ENCODE measurements around the gene P2RY8. TPM values are rescaled to one million over a fixed set of nuclear protein-coding genes. Genes with fewer than 3 reads are reported as not detected.

P2RY8 gene
- total RNA-seq, 4 donors from 2014 or later: 0.81 to 2.7 (median 1.8) TPM

DNA sequence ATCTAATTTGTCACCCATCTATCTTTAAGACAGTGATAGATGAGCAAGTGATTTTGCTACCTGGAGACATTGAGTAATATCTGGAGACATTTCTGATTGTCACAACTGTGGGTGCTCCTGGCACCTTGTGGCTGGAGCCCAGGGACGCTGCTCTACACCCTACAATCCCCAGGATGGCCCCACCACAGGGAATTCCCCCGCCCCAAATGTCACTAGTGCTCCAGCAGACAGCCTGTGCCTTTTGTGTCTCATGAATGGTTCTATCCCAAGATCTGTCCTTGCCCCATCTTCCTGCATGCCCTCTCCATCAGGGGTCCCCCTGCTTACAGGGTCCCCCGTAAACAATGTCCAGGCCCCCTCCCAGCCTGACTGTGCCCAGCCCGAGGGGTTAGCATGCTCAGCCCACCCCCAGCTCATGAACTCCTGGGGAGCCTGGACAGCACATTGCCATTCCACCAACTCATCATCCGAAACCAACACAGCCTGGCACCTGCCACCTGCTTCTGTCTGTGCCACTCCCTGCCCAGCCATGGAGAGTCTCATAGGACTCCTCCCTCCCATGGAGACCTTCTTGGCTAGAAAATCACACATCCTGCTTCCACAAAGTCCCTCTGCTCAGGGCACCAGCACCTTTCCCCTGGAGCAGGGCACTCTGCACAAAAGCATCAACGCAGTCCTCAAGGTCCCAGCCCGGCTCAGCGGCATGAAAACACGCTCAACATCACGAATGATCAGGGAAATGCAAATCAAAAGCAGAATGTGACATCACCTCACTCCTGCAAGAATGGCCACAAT, 5.7 kb downstream of the P2RY8 start:
- H3K27me3 ChIP-seq: peaks cover 23% of the 10 kb centered on the region
- no peak for ATAC-seq
- 57 to 65% methylated on average over 2 to 3 of the region's 10 CpGs for WGBS, 2 donors (ENCODE audit: low coverage in 1 of 2)

DNA sequence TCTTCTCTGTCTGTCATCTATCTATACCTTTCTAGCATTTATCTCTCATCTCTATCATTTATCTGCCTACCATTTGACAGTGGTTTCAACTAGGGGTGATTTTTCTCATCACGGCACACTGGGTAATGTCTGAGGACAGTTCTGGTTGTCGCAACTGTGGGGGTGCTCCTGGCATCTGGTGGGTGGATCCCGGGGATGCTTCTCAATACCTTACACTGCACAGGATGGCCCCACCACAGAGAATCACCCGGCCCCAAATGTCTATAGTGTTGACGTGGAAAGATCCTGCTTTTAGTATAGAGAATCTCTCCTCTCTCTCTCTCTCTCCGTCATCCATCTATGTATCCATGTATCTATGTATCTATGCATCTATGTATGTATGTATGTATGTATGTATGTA, 7.2 kb downstream of the P2RY8 start:
- Histone ChIP-seq H3K9me3 (no peaks in the 10 kb centered on the region), H3K4me3 (no peak overlapping the region), H3K4me1 (no peaks in the 10 kb centered on the region), H3K27me3 (peaks cover 17% of the 10 kb centered on the region), H3K36me3 (no peaks in the 10 kb centered on the region), H3K27ac (no peak overlapping the region)
- TF ChIP-seq POLR2AphosphoS5 (IDR thresholded peaks at IDR 0.05): no peak
- TF ChIP-seq EP300 (IDR thresholded peaks at IDR 0.05): no peak
- TF ChIP-seq POLR2A (IDR thresholded peaks at IDR 0.05): no peak
- TF ChIP-seq, protein P1, sequence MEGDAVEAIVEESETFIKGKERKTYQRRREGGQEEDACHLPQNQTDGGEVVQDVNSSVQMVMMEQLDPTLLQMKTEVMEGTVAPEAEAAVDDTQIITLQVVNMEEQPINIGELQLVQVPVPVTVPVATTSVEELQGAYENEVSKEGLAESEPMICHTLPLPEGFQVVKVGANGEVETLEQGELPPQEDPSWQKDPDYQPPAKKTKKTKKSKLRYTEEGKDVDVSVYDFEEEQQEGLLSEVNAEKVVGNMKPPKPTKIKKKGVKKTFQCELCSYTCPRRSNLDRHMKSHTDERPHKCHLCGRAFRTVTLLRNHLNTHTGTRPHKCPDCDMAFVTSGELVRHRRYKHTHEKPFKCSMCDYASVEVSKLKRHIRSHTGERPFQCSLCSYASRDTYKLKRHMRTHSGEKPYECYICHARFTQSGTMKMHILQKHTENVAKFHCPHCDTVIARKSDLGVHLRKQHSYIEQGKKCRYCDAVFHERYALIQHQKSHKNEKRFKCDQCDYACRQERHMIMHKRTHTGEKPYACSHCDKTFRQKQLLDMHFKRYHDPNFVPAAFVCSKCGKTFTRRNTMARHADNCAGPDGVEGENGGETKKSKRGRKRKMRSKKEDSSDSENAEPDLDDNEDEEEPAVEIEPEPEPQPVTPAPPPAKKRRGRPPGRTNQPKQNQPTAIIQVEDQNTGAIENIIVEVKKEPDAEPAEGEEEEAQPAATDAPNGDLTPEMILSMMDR (IDR thresholded peaks at IDR 0.05): no peak
- 68 to 76% methylated on average over 5 to 6 of the region's 6 CpGs for WGBS, 2 donors (ENCODE audit: low coverage in 1 of 2)
- ATAC-seq: no peak

More for the DNA sequence above, 5.7 kb downstream of the P2RY8 start:
- TF ChIP-seq, protein P1 (IDR thresholded peaks at IDR 0.05): no peak
- no peak for TF ChIP-seq EP300 (IDR thresholded peaks at IDR 0.05)
- no peak for TF ChIP-seq POLR2AphosphoS5 (IDR thresholded peaks at IDR 0.05)
- TF ChIP-seq POLR2A (IDR thresholded peaks at IDR 0.05): no peak
- no peak overlapping the region for H3K4me3 ChIP-seq
- no peaks in the 10 kb centered on the region for H3K9me3 ChIP-seq
- no peaks in the 10 kb centered on the region for H3K36me3 ChIP-seq
- no peaks in the 10 kb centered on the region for H3K4me1 ChIP-seq
- H3K27ac ChIP-seq: no peak overlapping the region

DNA sequence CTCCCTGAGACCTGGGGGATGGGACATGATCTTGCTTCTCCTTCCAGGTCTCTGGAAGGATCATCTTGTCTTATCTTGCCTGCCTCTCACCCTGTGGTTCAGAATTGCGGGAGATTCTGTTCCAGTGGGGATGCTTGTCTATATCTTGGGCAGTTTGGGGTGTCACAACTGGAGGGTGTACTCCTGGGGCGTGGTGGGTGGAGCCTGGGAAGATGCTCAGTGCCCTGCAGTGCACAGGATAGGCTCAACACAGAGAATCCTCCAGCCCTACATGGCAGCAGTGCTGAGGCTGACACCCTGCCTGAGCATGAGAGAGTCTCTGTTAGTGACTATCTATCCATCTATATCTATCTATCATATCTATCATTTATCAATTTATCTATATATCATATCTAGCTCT, 7.7 kb downstream of the P2RY8 start:
- H3K27ac ChIP-seq: no peak overlapping the region
- H3K4me1 ChIP-seq: no peaks in the 10 kb centered on the region
- H3K9me3 ChIP-seq: no peaks in the 10 kb centered on the region
- WGBS, 2 donors (ENCODE audit: low coverage in 1 of 2): 50 to 80% methylated on average over 1 of the region's 2 CpGs
- no peak for TF ChIP-seq POLR2AphosphoS5 (IDR thresholded peaks at IDR 0.05)
- TF ChIP-seq EP300 (IDR thresholded peaks at IDR 0.05): no peak
- no peak for TF ChIP-seq POLR2A (IDR thresholded peaks at IDR 0.05)
- TF ChIP-seq, protein P1 (IDR thresholded peaks at IDR 0.05): no peak
- peaks cover 13% of the 10 kb centered on the region for H3K27me3 ChIP-seq
- ATAC-seq: no peak
- H3K4me3 ChIP-seq: no peak overlapping the region
- H3K36me3 ChIP-seq: no peaks in the 10 kb centered on the region

DNA sequence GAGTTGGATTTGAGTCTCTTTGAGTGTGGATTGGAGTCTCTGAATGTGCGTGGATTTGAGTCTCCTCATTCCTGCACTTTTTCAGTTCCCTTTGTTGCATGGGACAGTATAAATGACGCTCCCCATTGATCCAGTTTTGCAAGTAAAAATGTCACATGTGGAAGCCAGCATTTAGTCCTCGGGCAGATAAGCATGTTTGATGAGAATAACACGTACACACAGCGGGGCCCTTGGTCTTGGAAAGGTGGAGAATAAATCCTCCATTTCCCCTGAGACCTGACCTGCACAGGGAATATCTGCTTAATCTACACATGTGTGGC, 8.1 kb downstream of the P2RY8 start:
- no peak for ATAC-seq
- TF ChIP-seq, protein P1 (IDR thresholded peaks at IDR 0.05): no peak
- no peak for TF ChIP-seq EP300 (IDR thresholded peaks at IDR 0.05)
- TF ChIP-seq POLR2AphosphoS5 (IDR thresholded peaks at IDR 0.05): no peak
- TF ChIP-seq POLR2A (IDR thresholded peaks at IDR 0.05): no peak
- H3K4me1 ChIP-seq: no peaks in the 10 kb centered on the region
- H3K4me3 ChIP-seq: no peak overlapping the region
- no peaks in the 10 kb centered on the region for H3K9me3 ChIP-seq
- H3K36me3 ChIP-seq: no peaks in the 10 kb centered on the region
- 63 to 78% methylated on average over 5 of the region's 5 CpGs for WGBS, 2 donors (ENCODE audit: low coverage in 1 of 2)
- peaks cover 11% of the 10 kb centered on the region for H3K27me3 ChIP-seq
- H3K27ac ChIP-seq: no peak overlapping the region

Data from gastroesophageal sphincter (tissue), 4 donors.